SH-SY5Y (cell line): Measurements from ENCODE around the gene AOPEP.

Experiments
- GATA2 ChIP-seq: IDR thresholded peaks from 2 replicates; pipeline ENCODE4 v1.6.1; 2011; ENCODE audit warnings: mild to moderate bottlenecking, low read depth, low read length
- GATA3 ChIP-seq: IDR thresholded peaks from 2 replicates; pipeline ENCODE4 v1.6.1; 2011; ENCODE audit warnings: low read depth, mild to moderate bottlenecking, low read length, moderate library complexity

The AOPEP gene

DNA sequence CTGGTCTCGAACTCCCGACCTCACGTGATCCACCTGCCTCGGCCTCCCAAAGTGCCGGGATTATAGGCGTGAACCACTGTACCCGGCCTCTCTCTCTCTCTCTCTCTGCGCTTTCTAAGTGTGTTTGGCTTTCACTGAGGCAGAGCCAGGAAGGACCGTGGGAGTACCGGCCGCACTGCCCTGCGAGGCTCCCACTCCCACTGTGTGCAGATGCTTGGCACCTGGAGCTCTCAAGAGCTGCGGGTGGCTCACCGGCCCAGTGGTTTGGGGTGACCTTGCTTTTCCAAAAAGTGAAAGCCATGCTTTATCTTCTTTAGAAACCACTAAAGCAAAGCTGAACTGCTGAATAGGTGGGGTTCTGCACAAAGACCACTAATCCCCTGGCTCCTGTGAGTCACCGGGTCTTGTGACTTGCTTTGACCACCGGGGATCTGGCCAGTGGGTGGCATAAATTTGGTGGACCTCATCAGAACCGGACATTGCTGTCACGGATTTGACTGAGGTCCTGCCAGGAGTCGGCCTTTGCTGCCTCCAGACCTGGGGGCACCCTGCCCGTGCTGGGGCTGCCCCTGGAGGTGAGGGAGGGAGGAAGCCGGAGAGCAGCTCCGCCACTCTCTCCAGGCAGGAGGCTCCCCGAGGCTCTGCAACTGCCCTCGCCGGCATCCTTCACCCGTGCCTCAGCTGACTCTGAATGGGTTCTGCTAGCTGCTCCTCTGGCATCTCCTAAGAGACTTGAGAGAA is 362.1 kb downstream of the AOPEP start:
- TF ChIP-seq GATA2 (no peak), GATA3 (no peak)

DNA sequence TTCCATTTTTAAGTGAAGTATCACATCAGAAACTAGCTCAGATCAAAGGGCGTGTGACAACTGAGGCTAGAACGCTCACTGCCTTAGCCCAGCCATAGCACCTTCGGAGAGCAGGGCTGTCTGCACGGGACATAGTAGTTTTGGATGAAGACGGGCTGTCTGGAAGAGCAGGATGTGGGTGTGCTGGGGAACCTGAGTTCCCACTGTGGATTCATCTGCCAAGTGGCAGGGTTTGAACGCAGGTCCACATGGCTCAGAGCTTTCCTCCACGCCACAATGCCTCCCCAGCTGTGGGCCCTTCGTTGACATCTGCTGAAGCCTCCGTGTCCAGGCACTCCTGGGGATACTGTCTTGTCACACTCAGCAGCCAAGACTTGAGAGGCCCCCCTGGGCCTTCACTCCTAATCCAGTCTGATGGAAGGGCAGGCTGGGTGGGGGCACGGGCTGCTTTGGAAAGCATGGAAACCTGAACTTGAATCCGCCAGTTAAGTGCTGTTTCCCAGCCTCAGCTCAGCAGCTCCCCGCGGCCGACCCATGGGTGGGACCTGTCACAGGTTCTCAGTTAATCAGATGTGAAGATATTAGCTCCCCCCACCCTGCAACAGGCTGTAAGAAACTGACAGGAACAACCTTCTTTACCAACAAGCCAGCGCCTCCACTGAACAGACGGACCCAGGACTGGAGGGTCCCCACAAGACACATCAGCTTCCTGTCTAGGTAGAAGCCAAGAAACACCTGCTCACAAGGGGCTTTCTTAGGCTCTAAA is 362.9 kb downstream of the AOPEP start:
- no peak for TF ChIP-seq GATA3
- TF ChIP-seq GATA2: no peak

DNA sequence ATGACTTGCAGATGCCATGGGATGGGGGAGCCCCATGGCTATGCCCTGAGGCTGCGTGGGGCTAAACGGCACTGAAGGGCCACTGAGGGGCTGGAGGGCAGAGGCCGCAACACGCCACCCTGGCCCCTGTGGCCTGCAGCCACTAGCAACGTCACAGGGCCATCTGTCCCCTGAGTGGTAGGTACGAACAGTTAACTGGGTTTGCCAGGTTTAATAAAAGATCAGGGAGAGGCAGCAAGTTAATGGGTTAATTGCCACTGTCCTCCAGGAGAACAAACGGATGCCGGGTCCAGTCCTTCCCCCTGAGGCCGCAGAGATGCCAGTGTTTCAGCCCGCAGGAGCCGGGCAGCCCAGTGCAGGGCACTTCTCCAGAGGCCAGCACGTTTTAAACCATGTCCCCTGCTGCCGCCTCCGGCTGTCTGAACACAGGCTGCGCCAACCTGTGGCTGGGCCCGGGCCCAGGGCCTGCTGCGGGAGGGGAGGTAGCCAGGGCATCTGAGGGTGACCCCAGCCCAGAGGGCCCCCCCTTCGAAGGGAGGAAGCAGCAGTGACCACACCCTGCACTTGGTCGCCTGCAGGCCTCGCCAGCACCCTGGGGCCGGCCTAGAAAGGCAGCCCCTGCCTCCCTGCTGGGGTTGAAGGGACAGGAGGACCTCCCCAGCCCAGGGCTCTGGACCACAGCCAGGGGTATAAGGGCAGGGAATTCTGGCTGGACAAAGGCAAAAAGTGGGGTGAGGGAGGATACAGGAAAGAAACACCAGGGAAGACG is 363.7 kb downstream of the AOPEP start:
- TF ChIP-seq GATA2 (no peak), GATA3 (no peak)

- no peak for TF ChIP-seq GATA3
- TF ChIP-seq GATA2: no peak
These were observed 364.5 kb downstream of the AOPEP start for GRCh38 chr9:95090871-95091577.

DNA sequence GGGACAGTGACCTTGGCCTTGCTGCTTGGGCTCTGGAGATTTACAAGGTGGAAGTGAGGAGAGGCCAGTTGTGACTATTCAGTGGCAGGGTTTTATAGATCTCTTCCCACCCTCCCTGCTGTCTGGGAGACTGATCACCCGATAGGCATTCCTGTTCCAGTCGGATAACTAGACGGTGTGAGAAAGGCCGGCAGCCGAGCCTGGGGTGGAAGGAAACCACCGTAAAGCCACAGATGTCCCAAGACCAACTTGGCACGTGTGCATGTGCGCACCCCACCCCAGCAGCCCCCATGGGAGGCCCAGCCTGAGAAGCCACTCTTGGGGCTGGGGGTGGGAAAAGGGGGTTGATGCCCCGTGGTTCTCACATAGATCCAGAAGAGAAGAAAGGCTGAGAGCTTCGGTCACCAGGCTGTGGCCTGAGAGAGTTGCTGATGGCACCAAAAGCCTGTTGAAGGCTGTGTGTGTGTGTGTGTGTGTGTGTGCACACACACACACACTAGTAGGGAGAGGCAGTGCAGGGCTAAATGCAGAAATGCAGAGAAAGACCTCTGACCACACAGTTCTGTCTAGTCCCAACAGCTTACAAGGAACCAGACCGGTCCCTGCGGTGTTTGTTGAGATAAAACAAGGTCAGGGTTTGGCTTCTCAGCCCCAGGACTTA is 365.2 kb downstream of the AOPEP start:
- TF ChIP-seq GATA3 (no peak), GATA2 (no peak)

DNA sequence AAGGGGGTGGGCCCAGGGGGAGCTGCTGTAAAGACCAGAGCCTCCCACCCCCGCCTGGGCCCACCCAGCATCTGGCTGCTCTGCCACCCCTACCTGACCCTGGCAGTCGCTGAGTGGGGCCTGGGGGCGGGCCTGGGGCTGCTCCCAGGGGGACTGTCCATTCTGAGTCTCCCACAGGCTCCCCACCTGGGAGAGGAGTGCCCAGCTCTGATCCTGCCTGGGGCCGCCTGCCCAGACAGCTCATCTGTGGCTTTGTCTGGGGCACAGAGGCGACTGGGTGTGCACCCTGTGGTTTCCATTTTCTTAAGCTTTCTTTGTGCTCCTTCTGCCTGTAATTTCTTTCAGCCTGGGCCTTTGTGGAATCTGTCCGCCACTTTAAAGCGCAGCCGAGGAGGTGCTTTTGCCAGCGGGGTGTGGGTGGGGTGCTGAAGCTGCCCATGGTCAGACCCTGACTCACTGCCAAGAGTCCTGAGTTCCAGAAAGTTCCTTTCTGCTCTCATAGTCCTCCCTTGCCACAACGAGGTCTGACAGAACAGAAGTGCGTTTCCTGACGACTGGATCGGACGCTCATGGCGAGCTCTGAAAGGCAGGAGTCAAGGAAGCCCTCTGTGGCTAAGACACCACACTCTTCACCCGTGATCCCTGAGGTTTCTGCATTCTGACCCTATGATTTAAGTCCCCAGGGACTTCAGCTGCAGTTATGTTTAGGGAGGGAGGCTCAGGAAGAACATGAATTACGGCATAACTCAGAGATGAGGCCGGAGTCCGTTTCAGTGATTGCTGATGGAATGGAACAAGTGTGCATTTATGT is 366.0 kb downstream of the AOPEP start:
- TF ChIP-seq GATA2 (no peak), GATA3 (no peak)

GRCh38 chr9:95093586-95093985 is 367.1 kb downstream of the AOPEP start:
- TF ChIP-seq GATA3: no peak
- TF ChIP-seq GATA2: no peak

GRCh38 chr9:95094002-95094401 is 367.5 kb downstream of the AOPEP start:
- TF ChIP-seq GATA2: no peak

DNA sequence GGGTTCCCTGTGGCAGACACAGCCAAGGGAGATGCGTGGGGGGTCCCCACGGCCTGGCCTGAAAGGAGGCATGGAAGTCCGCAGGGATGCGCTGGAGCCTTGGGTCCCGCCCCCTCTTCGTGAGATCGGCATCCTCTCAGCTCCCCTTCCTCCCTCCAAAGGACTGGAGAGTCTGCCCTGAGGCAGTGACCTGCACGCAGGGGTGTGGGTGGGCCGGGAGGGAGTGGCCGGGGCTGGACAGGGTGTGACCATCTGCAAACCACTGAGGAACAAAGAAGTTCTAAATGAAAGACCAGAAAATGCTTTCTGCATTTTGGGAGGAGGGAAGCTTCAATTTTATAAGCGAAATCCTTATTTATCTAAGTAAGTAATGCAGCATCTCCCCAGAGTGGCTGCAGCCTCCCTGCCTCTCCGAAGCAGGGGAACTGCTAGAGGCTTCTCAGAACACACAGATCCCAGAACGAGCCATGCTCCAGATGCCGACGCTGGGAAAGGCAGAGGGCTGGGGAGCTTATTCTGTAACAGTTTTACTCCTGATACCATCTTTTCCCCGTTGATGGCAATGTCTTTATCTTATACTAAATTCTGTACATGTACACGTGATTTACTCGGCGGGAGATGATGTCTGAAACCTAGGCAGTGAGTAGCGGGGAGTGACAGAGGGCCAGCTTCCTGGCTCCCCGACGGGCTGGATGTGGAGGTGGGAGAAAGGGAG is 369.3 kb downstream of the AOPEP start:
- TF ChIP-seq GATA3: no peak
- peak; percentile 94 for TF ChIP-seq GATA2

- TF ChIP-seq GATA2 (no peak), GATA3 (no peak)
These were observed 369.9 kb downstream of the AOPEP start for GRCh38 chr9:95096381-95096780.

- TF ChIP-seq GATA2 (no peak), GATA3 (no peak)
These were observed 370.3 kb downstream of the AOPEP start for GRCh38 chr9:95096807-95097206.

DNA sequence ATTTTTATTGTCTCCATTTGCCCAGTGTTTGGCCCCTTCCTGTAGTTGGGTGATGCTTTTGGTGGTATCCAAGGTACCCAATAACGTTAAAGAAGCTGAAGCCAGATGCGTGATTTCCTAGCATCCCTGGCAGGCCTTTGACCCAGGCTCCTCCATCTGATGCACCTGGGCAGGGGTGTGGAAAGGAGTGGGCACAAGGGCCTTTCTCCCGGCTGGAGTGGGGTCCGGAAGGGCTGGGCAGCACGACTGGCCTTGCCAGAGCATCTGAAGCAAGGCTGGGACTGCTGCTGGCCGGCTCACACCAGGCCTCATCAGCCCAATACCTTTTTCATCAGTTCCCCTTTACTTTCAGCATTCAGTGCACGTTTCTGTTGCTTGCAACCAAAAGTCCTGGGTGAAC is 370.8 kb downstream of the AOPEP start:
- TF ChIP-seq GATA3: no peak
- no peak for TF ChIP-seq GATA2
